ENCODE data around the gene ADAMTSL2.

- TF ChIP-seq, protein P1, sequence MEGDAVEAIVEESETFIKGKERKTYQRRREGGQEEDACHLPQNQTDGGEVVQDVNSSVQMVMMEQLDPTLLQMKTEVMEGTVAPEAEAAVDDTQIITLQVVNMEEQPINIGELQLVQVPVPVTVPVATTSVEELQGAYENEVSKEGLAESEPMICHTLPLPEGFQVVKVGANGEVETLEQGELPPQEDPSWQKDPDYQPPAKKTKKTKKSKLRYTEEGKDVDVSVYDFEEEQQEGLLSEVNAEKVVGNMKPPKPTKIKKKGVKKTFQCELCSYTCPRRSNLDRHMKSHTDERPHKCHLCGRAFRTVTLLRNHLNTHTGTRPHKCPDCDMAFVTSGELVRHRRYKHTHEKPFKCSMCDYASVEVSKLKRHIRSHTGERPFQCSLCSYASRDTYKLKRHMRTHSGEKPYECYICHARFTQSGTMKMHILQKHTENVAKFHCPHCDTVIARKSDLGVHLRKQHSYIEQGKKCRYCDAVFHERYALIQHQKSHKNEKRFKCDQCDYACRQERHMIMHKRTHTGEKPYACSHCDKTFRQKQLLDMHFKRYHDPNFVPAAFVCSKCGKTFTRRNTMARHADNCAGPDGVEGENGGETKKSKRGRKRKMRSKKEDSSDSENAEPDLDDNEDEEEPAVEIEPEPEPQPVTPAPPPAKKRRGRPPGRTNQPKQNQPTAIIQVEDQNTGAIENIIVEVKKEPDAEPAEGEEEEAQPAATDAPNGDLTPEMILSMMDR (IDR thresholded peaks at IDR 0.05) = no peak
- TF ChIP-seq POLR2A (IDR thresholded peaks at IDR 0.05) = no peak
Observed at GRCh38 chr9:133600739-133601138, 66.2 kb downstream of the ADAMTSL2 start.

Data from tibial nerve (tissue), 3 donors.